ENCODE measurements around the gene TMTC2.

The TMTC2 gene

GRCh38 chr12:82818271-82819035 lies 131.7 kb downstream of the TMTC2 start:
- POLR2A ChIA-PET: no interaction called here

GRCh38 chr12:82826505-82826904 lies 139.8 kb downstream of the TMTC2 start:
- CTCF ChIA-PET: no interaction called here
- POLR2A ChIA-PET: no interaction called here
- no peak for DNase-seq (ENCODE audit: extremely low spot score)
- no peak for TF ChIP-seq CTCF (IDR thresholded peaks at IDR 0.05; ENCODE audit: control extremely low read depth, extremely low read depth, low read depth, missing control alignments)

More at GRCh38 chr12:82818271-82819035, 131.7 kb downstream of the TMTC2 start:
- no peak for DNase-seq (ENCODE audit: extremely low spot score)
- CTCF ChIA-PET: no interaction called here
- TF ChIP-seq CTCF (IDR thresholded peaks at IDR 0.05; ENCODE audit: control extremely low read depth, extremely low read depth, low read depth, missing control alignments): no peak

- ChIA-PET POLR2A (no interaction called here), CTCF (interaction anchor here (1.3 to 1.6 kb wide), 4 partner anchors 9 to 146 kb away, joined by 4 to 5 read pairs (median 4); no protein-coding TSS in a partner anchor)
- no peak for DNase-seq (ENCODE audit: extremely low spot score)
- TF ChIP-seq CTCF (IDR thresholded peaks at IDR 0.05; ENCODE audit: control extremely low read depth, extremely low read depth, low read depth, missing control alignments): no peak
Observed at GRCh38 chr12:82832096-82832495, 145.4 kb downstream of the TMTC2 start.

GRCh38 chr12:82832981-82833380 lies 146.3 kb downstream of the TMTC2 start:
- TF ChIP-seq CTCF (IDR thresholded peaks at IDR 0.05; ENCODE audit: control extremely low read depth, extremely low read depth, low read depth, missing control alignments): no peak
- ChIA-PET POLR2A (no interaction called here), CTCF (interaction anchor here (1.1 to 1.6 kb wide), 4 partner anchors 10 to 147 kb away, joined by 3 to 5 read pairs (median 4); no protein-coding TSS in a partner anchor)
- DNase-seq (ENCODE audit: extremely low spot score): no peak

- ChIA-PET CTCF (interaction anchor here (1.1 to 1.6 kb wide), 3 partner anchors 10 to 148 kb away, joined by 3 to 4 read pairs (median 3); no protein-coding TSS in a partner anchor), POLR2A (no interaction called here)
- no peak for DNase-seq (ENCODE audit: extremely low spot score)
- no peak for TF ChIP-seq CTCF (IDR thresholded peaks at IDR 0.05; ENCODE audit: control extremely low read depth, extremely low read depth, low read depth, missing control alignments)
Observed at GRCh38 chr12:82833481-82833880, 146.8 kb downstream of the TMTC2 start.

GRCh38 chr12:82835217-82835616 lies 148.5 kb downstream of the TMTC2 start:
- TF ChIP-seq CTCF (IDR thresholded peaks at IDR 0.05; ENCODE audit: control extremely low read depth, extremely low read depth, low read depth, missing control alignments): no peak
- DNase-seq (ENCODE audit: extremely low spot score): no peak
- ChIA-PET POLR2A (no interaction called here), CTCF (interaction anchor here (0.7 kb wide), 3 partner anchors 12 to 34 kb away, joined by 3 read pairs; no protein-coding TSS in a partner anchor)

All from GM10248 (cell line).